Activated CD8-positive, alpha-beta memory T cell treated with anti-CD3 and anti-CD28 coated beads for 1 hour (primary cell): ENCODE measurements around the gene ARID3B.
"Not testable (repeated sequence)": the region's sequence is repeated elsewhere in the genome, so short reads cannot be mapped to it uniquely, and the experiment has no call there.

ENCODE experiments used
- DNase-seq, 2 donors: peaks; one replicate each; pipeline ENCODE4 v3.0.0-alpha.2; 2020; ENCODE audit warnings: low read depth in 1 of 2; ENCODE audit errors: extremely low read depth in 1 of 2

Gene ARID3B

DNA sequence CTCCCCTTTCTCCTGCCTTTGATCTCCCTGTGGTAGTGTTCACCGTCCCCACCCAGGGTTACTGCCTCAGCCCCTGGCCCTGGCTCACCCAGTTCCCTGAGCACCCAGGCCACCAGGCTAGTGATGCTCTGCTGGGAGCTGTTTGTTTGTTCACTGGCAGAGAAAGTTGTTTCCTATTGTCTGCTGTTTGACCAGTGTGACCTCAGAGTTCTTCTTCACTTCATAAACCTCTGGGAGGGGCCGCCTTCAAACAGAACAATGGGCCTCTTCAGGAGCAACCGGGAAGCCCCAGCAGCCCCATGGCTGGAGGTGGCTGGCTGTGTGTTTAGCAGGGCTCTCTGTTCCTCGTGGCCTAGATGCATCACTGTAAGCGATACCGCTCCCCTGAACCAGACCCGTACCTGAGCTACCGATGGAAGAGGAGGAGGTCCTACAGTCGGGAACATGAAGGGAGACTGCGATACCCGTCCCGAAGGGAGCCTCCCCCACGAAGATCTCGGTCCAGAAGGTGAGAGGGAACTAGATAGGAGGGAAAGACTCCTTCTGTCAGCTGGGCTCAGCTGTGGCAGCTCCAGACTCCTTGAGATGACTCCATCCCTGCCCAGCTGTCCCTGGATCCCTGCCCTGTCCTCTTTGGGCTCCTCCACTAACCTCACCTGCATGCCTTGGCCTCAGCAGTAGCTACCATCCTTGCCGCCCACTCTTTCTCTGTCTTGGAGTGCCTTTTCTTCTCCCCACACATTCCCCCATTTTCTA is 78.0 kb downstream of the ARID3B start:
- DNase-seq, result no peak

- DNase-seq, result no peak
These were observed 79.1 kb downstream of the ARID3B start for GRCh38 chr15:74619916-74620635.

GRCh38 chr15:74620636-74621545 is 79.9 kb downstream of the ARID3B start:
- DNase-seq, result peak in 1 of 2 donors; percentile 45

DNA sequence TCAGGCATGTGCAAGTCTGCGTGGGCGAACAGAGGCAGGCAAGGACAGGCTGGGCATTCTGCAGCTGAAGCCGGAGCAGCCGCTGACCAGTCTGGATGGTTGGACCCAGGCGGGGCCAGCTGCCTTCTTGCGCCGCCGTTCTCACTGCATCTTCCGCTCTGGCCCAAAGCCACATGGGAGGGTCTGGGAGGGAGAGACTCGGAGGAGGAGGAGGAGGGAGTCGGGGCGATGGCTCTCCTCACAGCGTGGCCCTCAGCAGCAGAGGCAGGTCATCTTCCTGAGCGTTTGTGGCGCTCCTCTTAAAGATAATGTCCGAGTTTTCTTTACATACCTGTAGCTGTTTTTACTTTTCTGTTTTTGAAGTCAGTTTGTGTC is 80.5 kb downstream of the ARID3B start:
- no peak for DNase-seq

GRCh38 chr15:74621936-74622335 is 80.9 kb downstream of the ARID3B start:
- no peak for DNase-seq

GRCh38 chr15:74622758-74623157 is 81.7 kb downstream of the ARID3B start:
- no peak for DNase-seq

- DNase-seq, result no peak
These were observed 83.1 kb downstream of the ARID3B start for GRCh38 chr15:74624020-74624602.

- no peak for DNase-seq
These were observed 84.7 kb downstream of the ARID3B start for GRCh38 chr15:74625693-74626092.

DNA sequence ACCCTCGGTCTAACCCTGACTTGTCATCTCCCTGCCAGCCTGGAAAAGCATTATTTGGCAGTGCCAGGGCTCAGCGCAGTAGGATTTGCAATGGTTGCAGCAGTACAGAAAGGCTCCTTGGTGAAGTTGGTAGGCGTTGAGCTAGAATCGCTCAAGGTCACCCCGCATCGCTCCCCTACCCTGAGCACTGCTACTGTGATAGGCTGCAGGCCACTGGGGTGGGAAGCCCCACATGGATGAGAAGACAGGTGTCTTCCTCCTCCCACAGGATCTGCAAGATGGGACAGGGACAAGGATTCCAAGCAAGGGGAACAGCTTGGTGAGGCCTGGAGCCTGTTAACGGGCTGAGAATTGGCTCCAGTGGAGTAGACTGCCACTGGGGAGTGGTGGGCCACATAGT is 85.3 kb downstream of the ARID3B start:
- no peak for DNase-seq

DNA sequence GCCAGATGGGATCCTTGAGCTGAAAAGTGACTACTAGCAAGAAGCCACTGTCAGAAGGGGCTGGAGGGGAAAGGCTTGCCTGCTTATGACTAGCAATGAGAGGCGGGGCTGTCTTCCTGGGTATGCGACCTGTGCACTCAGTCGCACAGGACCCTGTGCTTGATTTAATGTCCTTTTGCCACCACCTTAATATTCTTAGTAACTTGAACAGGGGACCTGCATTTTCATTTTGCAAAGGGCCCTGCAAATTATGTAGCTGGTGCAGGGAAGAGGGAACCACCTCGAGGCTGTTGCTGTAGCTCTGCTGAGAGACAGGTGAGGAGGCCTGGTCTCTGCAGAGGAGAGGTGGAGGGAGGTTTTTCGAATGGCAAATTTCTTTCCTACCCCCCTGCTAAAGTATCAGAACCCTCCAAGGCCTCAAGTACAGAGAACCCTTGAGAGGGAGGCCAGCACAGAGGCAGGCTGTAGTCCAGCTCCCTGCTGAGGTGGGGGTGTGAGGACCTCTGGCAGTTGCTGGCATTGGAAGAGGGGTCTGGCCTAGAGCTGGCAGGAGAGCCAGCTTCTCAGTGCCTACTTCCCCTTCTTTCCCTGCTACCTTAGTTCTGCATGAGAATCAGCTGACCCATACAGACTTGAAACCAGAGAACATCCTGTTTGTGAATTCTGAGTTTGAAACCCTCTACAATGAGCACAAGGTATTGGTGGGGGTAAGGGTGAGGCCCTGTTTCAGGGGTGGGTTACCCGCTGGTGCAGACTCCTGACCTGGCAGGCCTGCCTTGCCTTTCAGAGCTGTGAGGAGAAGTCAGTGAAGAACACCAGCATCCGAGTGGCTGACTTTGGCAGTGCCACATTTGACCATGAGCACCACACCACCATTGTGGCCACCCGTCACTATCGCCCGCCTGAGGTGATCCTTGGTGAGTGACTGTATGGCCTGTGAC is 86.0 kb downstream of the ARID3B start:
- no peak for DNase-seq

DNA sequence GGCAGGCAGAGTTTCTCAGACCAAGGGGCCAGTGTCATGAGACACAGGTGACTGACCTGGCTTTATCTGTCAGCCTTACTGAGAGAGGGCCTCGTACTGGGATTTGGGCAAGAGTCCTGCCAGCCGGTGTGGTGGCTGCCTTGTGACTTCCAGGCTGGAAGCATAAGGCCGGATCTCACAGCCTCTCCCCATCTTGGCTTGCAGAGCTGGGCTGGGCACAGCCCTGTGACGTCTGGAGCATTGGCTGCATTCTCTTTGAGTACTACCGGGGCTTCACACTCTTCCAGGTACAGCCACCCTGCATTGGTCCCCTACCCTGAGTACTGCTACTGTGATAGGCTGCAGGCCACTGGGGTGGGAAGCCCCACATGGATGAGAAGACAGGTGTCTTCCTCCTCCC is 86.7 kb downstream of the ARID3B start:
- DNase-seq, result no peak

- no peak for DNase-seq
These were observed 87.2 kb downstream of the ARID3B start for GRCh38 chr15:74628199-74628598.

DNA sequence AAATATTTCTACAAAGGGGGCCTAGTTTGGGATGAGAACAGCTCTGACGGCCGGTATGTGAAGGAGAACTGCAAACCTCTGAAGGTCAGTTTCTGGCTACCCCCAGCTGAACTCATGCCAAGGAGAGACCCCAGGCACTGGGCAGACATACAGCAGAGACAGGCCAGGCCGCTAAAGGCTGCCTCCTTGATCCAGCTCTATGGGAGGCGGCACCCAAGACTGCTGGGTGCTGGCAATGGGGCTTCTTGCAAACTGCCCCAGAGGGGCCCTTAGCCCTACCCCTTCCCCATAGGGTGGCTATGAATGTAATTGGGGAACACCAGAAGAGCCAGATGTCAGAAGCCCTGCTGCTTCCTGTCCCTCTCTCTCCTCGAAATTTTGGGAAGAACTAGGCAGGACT is 87.9 kb downstream of the ARID3B start:
- no peak for DNase-seq

DNA sequence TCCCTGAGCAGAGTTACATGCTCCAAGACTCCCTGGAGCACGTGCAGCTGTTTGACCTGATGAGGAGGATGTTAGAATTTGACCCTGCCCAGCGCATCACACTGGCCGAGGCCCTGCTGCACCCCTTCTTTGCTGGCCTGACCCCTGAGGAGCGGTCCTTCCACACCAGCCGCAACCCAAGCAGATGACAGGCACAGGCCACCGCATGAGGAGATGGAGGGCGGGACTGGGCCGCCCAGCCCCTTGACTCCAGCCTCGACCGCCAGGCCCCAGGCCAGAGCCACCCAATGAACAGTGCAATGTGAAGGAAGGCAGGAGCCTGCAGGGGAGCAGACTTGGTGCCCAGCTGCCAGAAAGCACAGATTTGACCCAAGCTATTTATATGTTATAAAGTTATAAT is 88.7 kb downstream of the ARID3B start:
- DNase-seq, result not testable (repeated sequence)

GRCh38 chr15:74630284-74631086 is 89.5 kb downstream of the ARID3B start:
- no peak for DNase-seq

- no peak for DNase-seq
These were observed 90.0 kb downstream of the ARID3B start for GRCh38 chr15:74631087-74631385.

DNA sequence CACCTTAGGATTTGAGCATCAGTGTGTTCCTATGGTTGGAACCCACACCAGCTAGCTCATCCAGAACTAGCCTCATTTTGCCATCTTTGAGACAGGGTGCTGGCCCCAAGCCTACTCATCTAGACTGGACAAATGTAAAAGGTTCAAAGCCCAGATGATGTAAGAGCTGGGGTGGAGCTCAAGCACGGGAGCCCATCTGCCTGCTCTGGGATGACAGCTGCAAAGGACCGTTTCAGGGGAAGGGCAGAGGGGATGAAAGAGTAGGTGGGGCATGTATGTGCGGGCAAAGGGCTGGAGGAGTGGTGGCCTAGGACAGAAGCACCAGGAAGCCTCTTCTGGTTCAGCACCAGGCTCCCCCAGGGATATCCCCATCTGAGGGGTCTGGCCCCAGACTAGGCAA is 90.4 kb downstream of the ARID3B start:
- DNase-seq, result no peak

DNA sequence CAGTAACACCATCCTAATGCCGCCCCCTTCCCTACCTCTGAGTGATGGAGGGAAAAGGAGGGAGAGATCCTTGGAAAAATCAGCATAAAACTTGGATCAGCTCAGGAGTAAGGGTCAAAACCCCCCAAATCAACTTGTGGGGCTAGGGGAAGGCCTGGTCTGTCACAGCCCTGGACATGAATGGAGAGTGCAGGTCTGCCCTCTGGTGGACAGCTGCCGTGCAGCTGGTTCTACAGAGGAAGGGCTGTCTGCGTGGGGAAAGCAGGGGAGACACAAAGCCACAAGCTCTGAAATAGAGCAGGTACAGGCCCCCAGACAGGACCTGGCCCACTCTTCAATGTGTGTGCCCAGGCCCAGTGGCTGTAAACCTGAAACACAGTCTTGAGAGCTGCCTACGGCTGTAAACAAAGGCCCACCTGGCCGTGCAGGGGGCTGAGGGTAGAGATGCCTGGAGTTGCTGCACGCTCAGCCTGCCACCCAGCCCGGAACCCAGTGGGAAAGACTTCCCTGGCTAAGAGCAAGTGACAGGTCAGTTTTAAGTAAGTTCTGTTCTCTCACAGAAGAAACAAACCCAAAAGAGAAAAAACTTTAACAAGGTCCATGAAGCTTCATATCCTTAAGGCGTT is 91.0 kb downstream of the ARID3B start:
- peak in 1 of 2 donors; percentile 35 for DNase-seq

- DNase-seq, result no peak
These were observed 91.6 kb downstream of the ARID3B start for GRCh38 chr15:74632601-74633000.
